ENCODE measurements around the gene IRF2.

The IRF2 gene

DNA sequence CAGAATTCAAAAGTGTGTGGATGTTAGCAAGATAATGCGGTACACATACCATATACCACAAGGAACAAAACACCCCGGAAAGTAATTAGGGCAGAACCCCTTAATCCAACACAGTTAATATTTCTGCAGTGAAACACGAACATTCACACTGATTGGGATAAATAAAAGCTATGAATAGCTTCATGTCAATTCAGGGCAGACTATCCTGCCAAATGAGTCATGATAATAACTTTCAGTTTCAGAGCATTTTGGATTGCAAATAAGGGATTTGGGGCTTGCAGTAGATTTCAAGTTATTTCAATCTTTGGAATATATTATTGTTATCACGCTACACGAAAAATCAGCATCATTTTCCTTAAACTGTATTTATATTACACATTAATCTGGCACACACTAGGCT, 24.3 kb downstream of the IRF2 start:
- DNase-seq = no peak

DNA sequence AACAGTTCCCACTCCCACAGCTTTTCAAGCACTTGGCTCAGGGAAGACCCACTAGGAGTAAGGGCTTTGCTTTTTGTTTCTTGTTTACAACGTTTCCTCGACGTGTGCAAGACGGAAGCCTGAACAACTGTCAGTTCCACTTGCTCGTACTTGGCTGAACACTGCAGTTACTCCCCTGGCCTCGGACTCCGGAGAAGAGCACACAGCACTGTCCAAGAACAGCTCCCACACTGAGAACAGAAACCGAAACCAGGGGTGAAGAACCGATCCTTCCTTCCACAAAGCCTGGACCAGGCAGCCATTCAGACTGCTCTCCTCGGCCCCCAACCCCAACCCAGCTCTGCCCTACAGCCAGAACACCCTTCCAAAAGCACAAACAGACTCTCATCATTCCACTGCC, 25.5 kb downstream of the IRF2 start:
- no peak for DNase-seq

DNA sequence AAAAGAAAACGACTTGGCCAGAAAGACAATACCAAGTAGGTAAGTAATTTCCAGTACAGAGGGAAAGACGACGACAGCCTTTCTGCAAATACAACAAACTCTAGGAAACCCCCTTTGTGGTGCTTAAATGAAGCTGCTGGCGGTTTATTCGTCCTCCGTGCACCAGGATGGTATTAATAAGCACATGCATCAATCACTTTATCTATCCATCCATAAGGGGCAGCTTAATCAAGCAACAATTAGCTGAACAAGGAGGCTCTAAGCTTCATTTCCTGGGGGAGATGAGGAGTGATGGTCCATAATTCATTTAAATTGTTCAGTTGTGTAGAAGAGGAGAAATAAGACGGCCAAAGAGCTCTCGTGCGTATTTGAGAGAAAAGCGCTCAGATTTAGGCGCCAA, 26.2 kb downstream of the IRF2 start:
- no peak for DNase-seq

DNA sequence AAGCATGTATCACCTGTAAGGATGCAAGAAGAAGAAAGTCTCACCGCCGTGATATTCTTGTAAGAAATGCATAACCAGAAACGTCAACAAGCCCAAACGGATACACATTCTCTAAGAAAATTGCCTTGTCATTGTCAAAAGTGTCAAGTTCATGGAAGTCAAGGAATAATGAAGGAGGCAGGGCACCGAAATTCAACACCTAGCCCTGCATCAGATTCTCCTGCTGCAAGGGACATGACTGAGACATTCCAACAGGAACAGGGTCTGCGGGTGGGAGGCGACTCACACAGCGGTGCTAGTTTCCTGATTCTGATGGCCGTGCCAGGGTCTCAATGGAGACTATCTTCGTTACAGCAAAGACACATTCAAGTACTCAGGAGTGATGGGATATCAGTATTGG, 26.7 kb downstream of the IRF2 start:
- no peak for DNase-seq

DNA sequence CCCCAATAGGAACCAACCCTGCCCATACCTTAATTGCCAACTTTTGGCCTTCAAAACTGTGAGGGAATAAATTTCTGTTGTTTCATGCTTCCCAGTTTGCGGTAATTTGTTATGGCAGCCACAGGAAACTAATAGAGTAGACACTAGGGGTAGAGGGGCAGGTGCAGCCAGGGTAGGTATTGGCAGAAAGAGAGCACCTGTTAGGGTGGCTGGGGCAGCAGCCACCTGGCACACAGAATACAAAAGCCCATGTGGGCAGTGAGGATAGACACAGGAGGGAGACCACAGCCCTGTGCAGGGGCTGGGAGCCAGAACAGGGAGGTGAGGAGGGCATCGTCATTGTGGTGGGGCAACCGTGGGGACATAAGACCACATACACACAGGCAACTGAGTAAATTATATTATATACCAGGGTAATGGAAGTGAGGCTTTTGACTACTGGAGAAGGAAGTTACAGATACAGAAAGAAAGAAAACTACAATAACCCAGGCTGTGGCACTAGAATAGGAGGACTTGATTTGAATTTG, 28.2 kb downstream of the IRF2 start:
- no peak for DNase-seq

DNA sequence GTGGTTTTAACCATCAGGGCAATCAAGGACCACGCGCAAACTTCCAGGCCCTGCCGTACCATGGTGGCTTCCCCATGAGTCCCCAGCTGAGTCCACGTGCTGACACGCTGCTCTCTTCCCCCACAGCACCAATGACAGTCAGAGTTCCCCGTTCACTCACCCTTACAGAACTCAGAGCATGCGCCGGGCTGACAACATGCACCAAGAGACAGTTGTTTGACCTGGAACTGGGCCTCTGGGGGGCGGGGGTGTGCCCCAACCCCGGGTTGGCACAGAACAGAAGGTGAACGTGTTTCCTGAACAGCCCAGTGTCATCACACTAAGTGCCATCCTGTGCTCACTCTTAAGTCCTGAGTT, 29.4 kb downstream of the IRF2 start:
- DNase-seq = peak; percentile 49

DNA sequence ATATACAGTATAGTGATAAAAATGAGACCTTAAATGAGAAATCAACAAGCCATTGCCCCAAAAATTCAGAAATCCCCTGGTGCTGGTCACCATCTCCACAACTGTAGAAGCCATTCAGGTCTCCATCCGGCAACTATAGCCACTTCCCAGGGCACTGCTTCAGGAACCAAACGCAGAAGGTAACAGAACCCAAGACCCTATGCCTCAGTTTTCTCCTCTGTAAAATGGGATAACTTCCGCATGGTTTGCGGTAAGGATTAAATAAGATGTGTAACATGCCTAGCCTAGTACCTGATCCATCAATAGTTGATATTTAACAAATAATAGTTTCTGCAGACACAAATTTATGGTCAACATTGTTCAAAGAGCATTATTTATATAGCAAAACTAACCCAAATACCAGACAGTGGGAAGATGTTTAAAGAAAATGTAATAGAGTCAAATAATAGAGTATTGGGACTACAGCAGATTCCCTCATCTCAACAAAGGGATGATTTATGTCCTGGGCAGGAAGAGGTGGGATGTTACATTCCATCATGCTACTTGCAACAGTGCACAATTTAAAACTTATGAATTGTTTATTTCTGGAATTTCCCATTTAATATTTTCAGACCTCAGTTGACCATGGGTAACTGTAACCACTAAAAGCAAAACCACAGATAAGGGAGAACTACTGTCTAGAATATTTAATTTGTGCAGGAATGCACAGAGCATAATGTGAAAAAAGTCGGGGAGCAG, 30.0 kb downstream of the IRF2 start:
- DNase-seq = no peak

DNA sequence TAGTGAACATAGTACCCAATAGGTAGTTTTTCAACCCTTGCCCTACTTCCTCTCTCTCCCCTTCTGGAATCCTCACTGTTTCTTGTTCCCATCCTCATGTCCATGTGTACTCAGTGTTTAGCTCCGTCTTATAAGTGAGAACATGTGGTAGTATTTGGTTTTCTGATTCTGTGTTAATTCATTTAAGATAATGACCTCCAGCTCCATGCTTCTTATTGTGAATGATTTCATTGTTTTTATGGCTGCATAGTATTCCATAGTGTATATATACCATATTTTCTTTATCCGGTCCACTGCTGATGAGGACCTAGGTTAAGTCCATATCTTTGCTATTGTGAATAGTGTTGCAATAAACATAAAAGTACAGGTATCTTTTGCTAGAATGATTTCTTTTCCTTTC, 31.0 kb downstream of the IRF2 start:
- no peak for DNase-seq

DNA sequence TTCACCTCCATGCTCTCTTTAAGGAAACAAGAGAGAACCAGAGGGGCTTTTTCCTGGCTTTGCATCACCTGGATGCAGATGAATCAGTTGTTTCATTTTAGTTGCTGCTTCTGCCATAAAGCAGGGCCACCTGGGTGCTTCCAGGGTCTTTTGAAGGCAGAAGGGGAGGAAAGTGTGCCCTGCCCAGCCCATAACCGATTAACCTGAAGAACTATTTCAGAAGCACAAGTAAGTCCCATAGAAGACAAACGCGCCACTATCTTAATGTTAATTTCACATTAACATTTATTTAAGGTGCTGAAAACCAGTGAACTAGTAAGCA, 32.1 kb downstream of the IRF2 start:
- DNase-seq = no peak

DNA sequence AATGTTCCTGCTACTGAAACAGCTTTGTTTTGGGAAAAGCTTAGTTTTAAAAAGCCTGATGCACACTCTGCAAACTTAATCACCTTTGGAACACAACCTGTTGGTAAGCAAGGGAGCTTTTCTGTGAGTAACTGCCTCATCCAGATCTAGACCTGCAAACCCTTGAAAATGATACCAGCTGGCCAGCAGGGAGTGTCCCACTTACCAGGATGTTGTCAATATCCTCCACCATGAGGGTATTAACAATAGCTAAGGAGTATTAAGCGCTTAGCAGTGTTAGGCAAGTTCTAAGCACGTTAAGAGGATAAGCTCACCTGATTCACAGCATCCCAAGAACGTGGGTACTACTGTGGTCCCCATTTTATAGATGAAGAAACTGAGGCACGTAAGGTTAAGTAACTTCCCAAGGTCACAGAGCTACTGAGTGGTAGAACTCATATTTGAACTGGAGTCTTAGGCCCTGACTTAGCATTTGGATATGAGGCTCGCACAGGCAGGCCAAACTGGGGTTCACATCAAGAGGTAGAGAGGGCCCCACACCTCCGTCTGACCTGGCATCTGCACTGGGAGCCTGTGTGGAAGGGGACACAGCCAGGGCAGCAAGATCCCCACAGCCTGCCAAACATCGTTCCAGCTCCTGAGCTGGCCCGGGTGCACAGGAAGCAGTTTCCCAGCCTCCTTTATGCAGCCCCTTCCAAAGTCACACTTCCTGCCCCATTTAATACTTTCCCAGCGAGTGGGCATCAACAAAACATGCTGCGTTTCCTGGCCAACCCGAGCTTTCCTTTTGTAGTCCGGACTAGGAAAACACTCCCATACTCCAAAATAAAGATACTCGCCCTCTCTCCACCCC, 32.7 kb downstream of the IRF2 start:
- DNase-seq = no peak

DNA sequence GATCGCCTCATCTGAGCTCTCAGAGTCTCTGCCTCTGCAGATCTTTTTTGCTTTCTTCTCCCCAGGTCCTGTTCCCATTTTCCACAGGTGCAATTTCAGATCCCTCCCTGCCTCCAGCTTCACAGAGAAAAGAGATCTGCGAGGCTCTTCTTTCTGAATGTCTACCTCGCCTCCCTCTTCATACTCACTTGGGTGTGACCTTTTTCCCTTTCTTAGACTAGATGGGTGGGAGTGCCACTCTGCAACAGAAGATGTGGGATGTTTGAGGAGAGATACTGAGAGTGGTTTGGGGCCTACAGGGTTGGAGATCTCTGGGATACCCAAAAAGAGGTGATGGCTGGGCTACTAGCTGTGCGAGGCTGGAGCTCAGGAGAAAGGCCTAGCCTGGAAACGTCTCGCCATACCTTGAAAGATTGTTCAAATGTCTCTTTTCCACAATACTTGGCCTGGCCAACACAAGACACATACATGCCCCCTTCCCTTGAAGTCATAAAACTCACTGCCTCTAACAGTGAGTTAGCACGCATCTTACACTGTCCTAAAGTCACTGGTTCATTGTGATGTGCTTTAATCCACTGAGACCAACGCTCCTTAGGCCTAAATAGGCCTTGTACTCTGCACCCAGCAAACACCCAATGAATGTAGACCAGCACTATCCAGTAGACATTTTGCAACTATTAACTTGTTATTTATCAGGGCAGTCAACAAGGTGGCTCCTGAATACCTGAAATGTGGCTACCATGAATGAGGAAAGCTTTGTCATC, 33.6 kb downstream of the IRF2 start:
- peak; percentile 35 for DNase-seq

DNA sequence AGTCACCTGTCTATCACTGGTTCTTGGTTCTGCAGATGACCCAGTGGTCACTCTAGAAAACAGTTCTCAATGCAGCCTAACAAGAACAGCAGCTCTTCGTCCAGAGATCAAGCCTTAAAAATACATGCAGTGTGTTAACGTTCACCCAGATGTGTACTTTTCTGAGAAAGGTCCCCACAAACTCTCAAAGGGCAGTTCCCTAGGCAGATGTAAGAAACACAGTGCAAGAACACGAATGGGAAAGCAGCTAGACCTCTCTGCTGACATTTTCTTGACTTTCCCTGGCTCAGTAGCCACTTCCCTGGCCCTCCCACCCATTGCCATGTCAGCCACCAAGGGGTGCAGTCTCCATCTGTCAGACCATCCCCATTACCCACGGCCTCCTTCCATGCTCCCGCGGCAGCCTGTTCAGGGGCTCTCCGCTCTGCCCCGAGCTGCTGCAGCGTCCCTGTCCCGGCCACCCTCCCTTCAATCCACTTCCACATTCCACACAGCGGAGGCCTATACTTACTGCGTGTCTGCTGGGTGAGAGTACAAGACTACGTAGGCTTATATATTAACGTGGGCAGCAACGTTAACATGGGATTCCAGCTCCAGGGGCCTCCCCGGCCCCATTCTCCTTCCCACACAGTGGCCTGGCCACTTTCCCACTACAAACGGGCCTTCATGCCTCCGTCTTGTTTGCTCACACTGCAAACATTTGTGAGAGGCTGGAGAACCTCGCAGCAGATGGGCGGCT, 34.3 kb downstream of the IRF2 start:
- DNase-seq = no peak

DNA sequence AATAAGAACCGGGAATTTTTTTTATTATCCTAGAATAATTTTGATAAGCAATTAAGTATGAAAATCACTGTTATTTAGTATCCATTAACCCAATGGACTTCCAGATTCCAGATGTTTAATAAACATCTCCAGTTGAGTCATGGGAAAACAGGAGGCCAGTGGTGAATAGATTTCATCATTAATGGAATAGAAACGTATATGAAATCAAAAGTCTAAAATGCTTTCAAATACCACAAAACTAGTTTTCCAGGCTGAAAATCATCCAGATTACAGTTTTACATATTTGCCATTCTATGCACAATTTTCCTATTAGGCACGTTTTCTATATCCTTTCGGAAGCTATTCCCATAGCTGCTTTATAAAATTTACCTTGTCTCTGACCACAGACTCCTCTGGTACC, 35.0 kb downstream of the IRF2 start:
- DNase-seq = no peak

DNA sequence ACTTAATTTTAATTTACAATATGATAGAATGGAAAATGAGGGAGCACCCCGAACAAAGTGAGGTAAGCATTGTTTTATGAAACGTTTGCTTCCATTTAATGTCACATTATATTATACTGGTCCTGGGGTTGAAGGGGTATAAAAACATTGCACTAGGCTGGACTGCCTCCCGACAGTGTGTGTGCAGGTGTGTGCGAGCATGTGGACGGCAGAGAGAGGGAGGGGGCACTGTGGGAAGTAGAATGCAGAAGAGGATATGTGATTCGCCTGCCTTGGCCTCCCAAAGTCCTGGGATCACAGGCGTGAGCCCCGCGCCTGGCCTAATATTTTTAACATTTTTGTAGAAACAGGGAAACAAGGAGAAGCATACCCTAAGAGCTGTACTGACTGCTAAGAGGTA, 36.0 kb downstream of the IRF2 start:
- DNase-seq = no peak

DNA sequence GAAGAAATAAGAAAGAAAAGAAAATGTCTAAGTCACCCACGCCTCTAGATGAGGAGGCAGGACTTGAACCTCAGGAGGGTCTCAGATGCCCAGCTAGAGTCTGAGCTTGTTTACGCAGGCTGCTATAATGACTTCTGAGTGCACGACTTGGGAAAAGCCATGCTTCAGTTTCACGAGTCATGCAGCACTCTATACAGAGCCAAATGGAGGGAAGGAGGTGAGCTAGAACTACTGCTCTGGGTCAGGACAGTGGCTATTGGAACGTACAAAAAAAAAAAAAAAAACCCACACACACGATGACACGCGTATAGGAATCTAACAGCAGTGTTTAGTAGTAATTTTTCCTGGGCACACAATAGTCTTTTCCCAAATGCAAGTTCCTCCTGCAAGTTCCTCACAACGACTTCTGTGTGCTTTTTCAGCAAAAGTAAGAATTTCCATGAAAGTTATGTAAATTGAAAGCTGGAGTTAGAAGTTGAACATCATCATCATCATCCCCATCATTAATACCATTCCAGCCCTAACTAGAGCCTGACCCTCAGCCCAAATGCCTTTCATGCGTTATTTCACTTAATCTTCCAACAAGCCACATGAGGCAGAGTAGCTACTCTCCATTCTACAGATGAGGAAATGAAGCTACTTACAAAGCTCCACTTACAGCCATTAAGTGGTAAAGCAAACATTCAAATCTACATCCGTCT, 36.6 kb downstream of the IRF2 start:
- peak; percentile 60 for DNase-seq

DNA sequence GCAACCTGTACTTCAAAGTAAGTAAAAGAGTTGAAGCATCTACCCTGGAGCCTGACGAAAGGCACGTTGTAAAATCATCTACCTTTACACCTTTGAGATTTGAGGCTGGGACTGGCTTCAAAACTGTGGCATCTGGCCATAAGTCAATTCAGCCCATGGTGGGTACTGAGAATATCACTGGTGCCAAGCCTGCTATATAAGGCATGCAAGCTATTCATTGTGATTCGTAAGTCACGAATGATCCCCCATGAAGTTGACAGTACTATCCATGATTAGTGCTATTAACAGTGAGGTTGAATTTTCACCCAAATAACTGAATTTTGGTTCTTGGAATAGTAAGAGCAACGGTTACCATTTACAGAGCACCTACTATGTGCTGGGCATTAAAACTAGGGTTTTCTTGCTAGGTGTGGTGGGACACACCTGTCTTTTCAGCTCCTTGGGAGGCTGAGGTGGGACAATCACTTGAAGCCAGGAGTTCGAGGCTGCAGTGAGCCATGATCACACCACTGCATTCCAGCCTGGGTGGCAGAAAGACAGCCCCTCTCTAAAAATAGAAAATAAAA, 39.8 kb downstream of the IRF2 start:
- DNase-seq = no peak

DNA sequence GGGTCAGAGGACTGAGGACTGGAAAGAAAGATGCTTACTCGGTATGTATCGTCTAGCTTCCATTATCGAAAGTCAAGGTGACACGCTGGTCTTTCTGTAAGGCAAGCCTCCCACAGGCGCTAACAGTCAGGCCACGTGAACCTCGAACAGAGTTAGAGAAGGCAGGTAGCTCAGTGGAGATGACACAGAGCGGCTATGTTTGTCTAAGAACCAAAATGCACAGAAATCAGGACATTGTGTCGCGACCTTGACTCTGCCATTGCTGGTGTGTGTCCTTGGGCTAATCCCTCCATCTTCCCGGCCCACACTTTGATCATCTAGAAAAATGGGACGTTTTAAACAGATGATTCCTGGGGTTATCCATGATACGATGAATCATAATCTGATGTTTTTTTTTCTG, 40.3 kb downstream of the IRF2 start:
- DNase-seq = no peak

DNA sequence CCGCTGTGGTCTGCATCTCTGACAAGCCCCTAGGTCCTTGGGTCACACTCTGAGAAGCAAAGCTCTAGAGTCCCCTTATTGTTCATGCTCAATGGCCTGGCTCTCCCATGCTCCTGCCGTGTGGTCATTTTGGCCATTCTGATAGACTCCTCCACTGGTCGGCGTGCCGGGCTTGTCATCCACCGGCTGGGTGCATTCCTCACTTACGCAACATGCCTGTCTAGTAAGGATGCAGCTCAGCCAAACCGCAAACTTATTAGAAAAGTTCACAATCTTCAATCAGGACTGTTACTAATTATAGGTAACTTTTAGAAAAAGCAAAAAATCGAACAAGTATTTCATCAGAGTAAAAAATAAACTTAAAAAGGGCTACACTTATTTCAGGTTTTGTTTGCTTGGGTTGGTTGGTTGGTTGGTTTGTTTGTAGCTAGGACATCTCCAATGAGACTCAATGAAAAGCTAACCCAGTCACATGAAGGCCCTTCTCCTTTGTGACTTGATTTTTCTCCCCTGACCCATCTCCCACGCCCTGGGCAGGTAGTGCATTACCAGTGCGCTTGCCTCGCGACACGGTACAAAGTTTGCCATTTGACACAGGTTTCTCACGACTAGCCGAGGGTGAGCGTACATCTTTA, 41.0 kb downstream of the IRF2 start:
- no peak for DNase-seq

DNA sequence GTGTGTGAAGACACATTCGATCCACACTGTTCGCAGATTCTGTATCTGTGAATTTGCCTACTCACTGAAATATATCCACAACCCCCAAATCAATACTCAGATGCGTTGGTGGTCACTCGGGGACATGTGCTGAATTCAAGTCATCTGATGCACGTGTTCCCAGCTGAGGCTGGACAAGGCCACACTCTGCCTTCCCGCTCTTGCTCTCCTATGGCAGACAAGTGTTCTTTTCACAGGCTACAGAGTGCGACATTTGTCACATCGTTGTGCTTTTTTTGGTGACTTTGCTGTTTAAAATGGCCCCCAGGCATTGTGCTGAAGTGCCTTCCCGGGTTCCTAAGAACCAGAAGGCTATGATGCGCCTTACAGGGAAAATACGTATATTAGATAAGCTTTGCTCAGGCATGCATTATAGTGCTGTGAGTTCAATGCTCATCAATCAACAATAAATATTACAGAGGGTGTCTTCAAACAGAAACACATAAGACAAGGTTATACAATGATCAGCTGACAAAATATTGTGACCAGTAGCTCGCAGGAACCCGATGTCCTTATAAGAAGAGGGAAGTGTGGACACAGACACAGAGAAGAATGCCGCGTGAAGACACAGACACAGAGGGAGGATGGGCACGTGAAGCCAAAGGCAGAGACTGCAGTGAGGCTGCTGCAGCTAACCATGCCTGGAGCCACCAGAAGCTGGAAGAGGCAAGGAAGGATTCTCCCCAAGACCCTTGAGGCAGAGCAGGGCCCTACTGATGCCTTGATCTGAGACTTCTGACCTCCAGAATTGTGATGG, 42.0 kb downstream of the IRF2 start:
- DNase-seq = no peak

DNA sequence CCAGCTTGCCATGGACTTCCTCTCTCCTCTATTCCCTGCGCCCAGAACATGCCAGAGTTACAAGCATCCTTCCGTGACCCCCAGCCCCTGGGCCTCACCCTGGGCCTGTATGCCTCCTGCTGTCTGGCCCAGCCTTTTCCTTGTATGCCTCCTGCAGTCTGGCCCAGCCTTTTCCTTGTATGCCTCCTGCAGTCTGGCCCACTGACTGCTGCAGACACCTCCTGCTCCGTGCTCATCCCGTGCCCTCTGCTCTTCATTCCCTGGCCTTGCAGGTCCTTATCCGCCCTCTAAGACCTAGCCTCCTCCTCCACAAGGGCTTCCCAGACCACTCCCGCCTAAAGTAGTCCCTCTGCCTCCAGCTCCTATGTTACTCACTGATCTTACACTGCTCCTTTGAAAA, 44.2 kb downstream of the IRF2 start:
- DNase-seq = no peak

DNA sequence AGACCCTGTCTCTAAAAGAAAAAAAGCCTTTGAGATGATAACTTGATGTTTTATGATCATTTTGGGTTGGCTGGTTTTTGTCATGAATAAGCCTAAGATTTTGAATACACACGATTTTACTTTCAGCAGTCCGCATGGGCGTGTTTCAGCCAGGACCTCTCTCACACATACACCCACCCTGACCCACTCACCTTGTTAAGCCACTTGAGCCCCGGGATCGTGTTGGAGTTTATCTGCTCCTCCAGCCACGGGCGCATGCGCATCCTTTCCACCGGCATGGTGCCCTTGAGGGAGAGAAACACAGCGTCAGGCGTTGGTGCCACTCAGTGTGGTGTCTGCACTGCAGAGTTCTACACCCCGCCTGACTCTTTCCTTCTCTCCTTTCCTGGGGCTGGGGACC, 45.6 kb downstream of the IRF2 start:
- no peak for DNase-seq

All from hematopoietic multipotent progenitor cell treated with erythropoietin and hydrocortisone succinate and interleukin-3 and kit ligand, for 6 days (in vitro differentiated cells).